Testis (tissue), 2 donors: ENCODE results near the gene GGT5.

Experiments
- POLR2A ChIP-seq: fragments of 450-650 bp; IDR thresholded peaks from one replicate; pipeline ENCODE4 v1.6.1; 2017; ENCODE audit warnings: antibody characterized with exemption, mild to moderate bottlenecking, moderate library complexity
- TF ChIP-seq, protein P1 (sequence below), 3 experiments: fragments of 450-650 bp in 2 of 3; fragments of 200-600 bp in 1 of 3; sonication (generic) in 1 of 3; IDR thresholded peaks; one replicate each; pipeline ENCODE4 v1.5.1; 2016 to 2019; ENCODE audit warnings: antibody characterized with exemption in 3 of 3, mild to moderate bottlenecking in 2 of 3, moderate library complexity in 1 of 3

- TF ChIP-seq, protein P1, sequence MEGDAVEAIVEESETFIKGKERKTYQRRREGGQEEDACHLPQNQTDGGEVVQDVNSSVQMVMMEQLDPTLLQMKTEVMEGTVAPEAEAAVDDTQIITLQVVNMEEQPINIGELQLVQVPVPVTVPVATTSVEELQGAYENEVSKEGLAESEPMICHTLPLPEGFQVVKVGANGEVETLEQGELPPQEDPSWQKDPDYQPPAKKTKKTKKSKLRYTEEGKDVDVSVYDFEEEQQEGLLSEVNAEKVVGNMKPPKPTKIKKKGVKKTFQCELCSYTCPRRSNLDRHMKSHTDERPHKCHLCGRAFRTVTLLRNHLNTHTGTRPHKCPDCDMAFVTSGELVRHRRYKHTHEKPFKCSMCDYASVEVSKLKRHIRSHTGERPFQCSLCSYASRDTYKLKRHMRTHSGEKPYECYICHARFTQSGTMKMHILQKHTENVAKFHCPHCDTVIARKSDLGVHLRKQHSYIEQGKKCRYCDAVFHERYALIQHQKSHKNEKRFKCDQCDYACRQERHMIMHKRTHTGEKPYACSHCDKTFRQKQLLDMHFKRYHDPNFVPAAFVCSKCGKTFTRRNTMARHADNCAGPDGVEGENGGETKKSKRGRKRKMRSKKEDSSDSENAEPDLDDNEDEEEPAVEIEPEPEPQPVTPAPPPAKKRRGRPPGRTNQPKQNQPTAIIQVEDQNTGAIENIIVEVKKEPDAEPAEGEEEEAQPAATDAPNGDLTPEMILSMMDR (IDR thresholded peaks at IDR 0.05), result no peak
- TF ChIP-seq POLR2A, result no peak
These were observed 42.9 kb downstream of the GGT5 start for GRCh38 chr22:24201681-24202614.
